ENCODE results near the gene CCDC170.

Gene CCDC170

GRCh38 chr6:151620179-151620578 is 126.4 kb downstream of the CCDC170 start:
- Histone ChIP-seq H3K36me3 (ENCODE audit: insufficient read depth, low read length) (no peaks in the 10 kb centered on the region), H3K4me2 (ENCODE audit: low read length) (no peak overlapping the region), H3K4me3 (ENCODE audit: low read depth, low read length, poor library complexity, severe bottlenecking) (no peak overlapping the region), H3K4me1 (ENCODE audit: insufficient read depth, low read length, severe bottlenecking) (no peaks in the 10 kb centered on the region), H2AFZ (ENCODE audit: low read length) (no peak overlapping the region), H3K27me3 (ENCODE audit: insufficient read depth, low read length) (no peaks in the 10 kb centered on the region), H3K79me2 (ENCODE audit: insufficient read depth, low read length) (no peaks in the 10 kb centered on the region), H3K9ac (ENCODE audit: low read length) (no peak overlapping the region), H4K20me1 (ENCODE audit: insufficient read depth, low read length) (no peaks in the 10 kb centered on the region), H3K9me3 (ENCODE audit: low read length) (no peaks in the 10 kb centered on the region), H3F3A (ENCODE audit: insufficient read depth, low read length) (no peaks in the 10 kb centered on the region), H3K27ac (ENCODE audit: low read depth, low read length, poor library complexity, severe bottlenecking) (no peak overlapping the region), H3K9me2 (ENCODE audit: low read depth, low read length) (no peaks in the 10 kb centered on the region)
- TF ChIP-seq CTCF (IDR thresholded peaks at IDR 0.05; ENCODE audit: low read length) (no peak), EZH2 (IDR thresholded peaks at IDR 0.05; ENCODE audit: borderline replicate concordance, low read length) (no peak)

- H3K9me2 ChIP-seq (ENCODE audit: low read depth, low read length), result no peaks in the 10 kb centered on the region
- no peak overlapping the region for H2AFZ ChIP-seq (ENCODE audit: low read length)
- no peaks in the 10 kb centered on the region for H3F3A ChIP-seq (ENCODE audit: insufficient read depth, low read length)
- H3K27me3 ChIP-seq (ENCODE audit: insufficient read depth, low read length), result no peaks in the 10 kb centered on the region
- no peak overlapping the region for H3K27ac ChIP-seq (ENCODE audit: low read depth, low read length, poor library complexity, severe bottlenecking)
- no peaks in the 10 kb centered on the region for H3K79me2 ChIP-seq (ENCODE audit: insufficient read depth, low read length)
- H3K9me3 ChIP-seq (ENCODE audit: low read length), result no peaks in the 10 kb centered on the region
- TF ChIP-seq EZH2 (IDR thresholded peaks at IDR 0.05; ENCODE audit: borderline replicate concordance, low read length), result no peak
- no peak for TF ChIP-seq CTCF (IDR thresholded peaks at IDR 0.05; ENCODE audit: low read length)
- no peak overlapping the region for H3K9ac ChIP-seq (ENCODE audit: low read length)
- H3K4me3 ChIP-seq (ENCODE audit: low read depth, low read length, poor library complexity, severe bottlenecking), result no peak overlapping the region
- H3K4me2 ChIP-seq (ENCODE audit: low read length), result no peak overlapping the region
- H4K20me1 ChIP-seq (ENCODE audit: insufficient read depth, low read length), result no peaks in the 10 kb centered on the region
- no peaks in the 10 kb centered on the region for H3K4me1 ChIP-seq (ENCODE audit: insufficient read depth, low read length, severe bottlenecking)
- no peaks in the 10 kb centered on the region for H3K36me3 ChIP-seq (ENCODE audit: insufficient read depth, low read length)
Measured at GRCh38 chr6:151624071-151624470, 130.3 kb downstream of the CCDC170 start.

GRCh38 chr6:151624481-151624880 is 130.7 kb downstream of the CCDC170 start:
- H3K9ac ChIP-seq (ENCODE audit: low read length), result no peak overlapping the region
- H3K4me3 ChIP-seq (ENCODE audit: low read depth, low read length, poor library complexity, severe bottlenecking), result no peak overlapping the region
- H3K27me3 ChIP-seq (ENCODE audit: insufficient read depth, low read length), result no peaks in the 10 kb centered on the region
- no peaks in the 10 kb centered on the region for H3K9me2 ChIP-seq (ENCODE audit: low read depth, low read length)
- no peaks in the 10 kb centered on the region for H3K9me3 ChIP-seq (ENCODE audit: low read length)
- H3K79me2 ChIP-seq (ENCODE audit: insufficient read depth, low read length), result no peaks in the 10 kb centered on the region
- TF ChIP-seq EZH2 (IDR thresholded peaks at IDR 0.05; ENCODE audit: borderline replicate concordance, low read length), result no peak
- no peak for TF ChIP-seq CTCF (IDR thresholded peaks at IDR 0.05; ENCODE audit: low read length)
- no peaks in the 10 kb centered on the region for H4K20me1 ChIP-seq (ENCODE audit: insufficient read depth, low read length)
- H2AFZ ChIP-seq (ENCODE audit: low read length), result no peak overlapping the region
- no peak overlapping the region for H3K27ac ChIP-seq (ENCODE audit: low read depth, low read length, poor library complexity, severe bottlenecking)
- H3F3A ChIP-seq (ENCODE audit: insufficient read depth, low read length), result no peaks in the 10 kb centered on the region
- no peaks in the 10 kb centered on the region for H3K4me1 ChIP-seq (ENCODE audit: insufficient read depth, low read length, severe bottlenecking)
- H3K4me2 ChIP-seq (ENCODE audit: low read length), result no peak overlapping the region
- no peaks in the 10 kb centered on the region for H3K36me3 ChIP-seq (ENCODE audit: insufficient read depth, low read length)
